ENCODE measurements around the gene ZFP14. TPM values are rescaled to one million over a fixed set of nuclear protein-coding genes. Genes with fewer than 3 reads are reported as not detected.

The ZFP14 gene
- total RNA-seq (2021) = 5.2 and 5.4 TPM in 2 replicates
- percentile 59 among the genes with signal in this experiment for Bru-seq, nascent RNA
- BruChase-seq, experiment 1, labeled RNA remaining after a 2-hour chase = percentile 73 among the genes with signal in this experiment
- BruChase-seq, experiment 2, labeled RNA remaining after a 6-hour chase = percentile 72 among the genes with signal in this experiment
- long read RNA-seq, partial matches to known transcripts = 0 of 3 reads
- long read RNA-seq, other reads (novel, unspliced or antisense) = 3 of 3 reads

DNA sequence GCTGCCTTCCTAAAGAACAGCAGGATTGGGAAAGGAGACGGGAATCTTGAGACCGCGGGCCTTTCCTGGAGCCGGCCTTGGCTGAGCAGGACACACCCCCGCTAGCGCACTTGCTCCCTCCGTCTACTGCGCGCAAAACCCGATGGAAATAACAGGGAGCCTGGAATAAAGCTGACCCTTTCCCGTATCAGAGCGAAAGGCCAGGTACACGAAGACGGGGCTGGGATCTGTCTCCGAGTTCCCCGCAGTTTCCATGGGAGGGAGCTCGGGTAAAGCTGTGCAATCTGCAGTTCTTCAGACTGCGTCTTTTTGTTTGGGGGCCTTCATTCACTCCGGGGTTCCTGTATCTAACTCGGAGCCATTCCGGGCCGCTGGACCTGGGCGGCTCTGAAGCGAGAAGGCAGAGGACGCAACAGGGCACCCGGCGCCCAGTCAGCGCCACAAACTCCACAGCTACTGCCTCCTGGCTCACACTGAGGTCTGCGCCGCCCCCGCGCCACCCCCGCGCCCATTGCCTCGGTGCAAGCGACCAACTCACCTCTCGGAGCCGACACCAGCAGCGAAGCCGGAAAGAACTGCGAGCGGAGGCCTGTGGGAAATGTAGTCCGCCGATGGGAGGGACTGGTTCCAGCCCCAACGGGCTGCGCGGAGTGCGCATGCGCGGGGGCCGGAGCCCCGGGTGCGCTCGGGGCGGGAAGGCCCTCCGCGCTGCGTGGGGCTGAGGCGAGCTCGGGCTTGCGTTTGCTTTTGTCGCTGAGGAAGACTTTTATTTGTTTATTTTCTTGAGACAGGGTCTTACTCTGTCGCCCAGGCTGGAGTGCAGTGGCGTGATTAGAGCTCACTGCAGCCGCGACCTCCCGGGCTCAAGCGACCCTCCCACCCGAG lies at the start of gene ZFP14:
TSS of gene ZFP14 (minus strand) at position 577 of the 885 bp plus-strand sequence. CDS start 11,309 bp downstream, outside the sequence.
- POLR2A ChIA-PET (ENCODE audit: low non-redundant PET) = interaction anchor here (0.5 kb wide), 1 partner anchor 342 kb away, joined by 26 read pairs; no protein-coding TSS in a partner anchor
- Histone ChIP-seq H3K27me3 (replicated peaks; ENCODE audit: insufficient read depth, low read depth, low read length, poor library complexity) (no peaks in the 10 kb centered on the region), H3K36me3 (ENCODE audit: insufficient read depth, low read length, poor library complexity, severe bottlenecking) (no peaks in the 10 kb centered on the region), H3K4me1 (ENCODE audit: insufficient read depth, low read length, poor library complexity, severe bottlenecking) (peaks cover 9% of the 10 kb centered on the region), H3K27ac (ENCODE audit: low read depth, low read length, poor library complexity, severe bottlenecking) (peak within 1 kb of the TSS; percentile 77), H3K9me3 (ENCODE audit: low read depth, low read length, poor library complexity, severe bottlenecking) (no peaks in the 10 kb centered on the region), H3K4me3 (ENCODE audit: low read depth, low read length, poor library complexity, severe bottlenecking) (peak within 1 kb of the TSS; percentile 63)
- CTCF ChIA-PET = interaction anchor here (0.5 kb wide), 1 partner anchor 13 kb away, joined by 4 read pairs; no protein-coding TSS in a partner anchor
- BruUV-seq (replicated peaks) = TSS peak; percentile 54
- TF ChIP-seq, protein P1, sequence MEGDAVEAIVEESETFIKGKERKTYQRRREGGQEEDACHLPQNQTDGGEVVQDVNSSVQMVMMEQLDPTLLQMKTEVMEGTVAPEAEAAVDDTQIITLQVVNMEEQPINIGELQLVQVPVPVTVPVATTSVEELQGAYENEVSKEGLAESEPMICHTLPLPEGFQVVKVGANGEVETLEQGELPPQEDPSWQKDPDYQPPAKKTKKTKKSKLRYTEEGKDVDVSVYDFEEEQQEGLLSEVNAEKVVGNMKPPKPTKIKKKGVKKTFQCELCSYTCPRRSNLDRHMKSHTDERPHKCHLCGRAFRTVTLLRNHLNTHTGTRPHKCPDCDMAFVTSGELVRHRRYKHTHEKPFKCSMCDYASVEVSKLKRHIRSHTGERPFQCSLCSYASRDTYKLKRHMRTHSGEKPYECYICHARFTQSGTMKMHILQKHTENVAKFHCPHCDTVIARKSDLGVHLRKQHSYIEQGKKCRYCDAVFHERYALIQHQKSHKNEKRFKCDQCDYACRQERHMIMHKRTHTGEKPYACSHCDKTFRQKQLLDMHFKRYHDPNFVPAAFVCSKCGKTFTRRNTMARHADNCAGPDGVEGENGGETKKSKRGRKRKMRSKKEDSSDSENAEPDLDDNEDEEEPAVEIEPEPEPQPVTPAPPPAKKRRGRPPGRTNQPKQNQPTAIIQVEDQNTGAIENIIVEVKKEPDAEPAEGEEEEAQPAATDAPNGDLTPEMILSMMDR (conservative IDR thresholded peaks at IDR 0.05; ENCODE audit: low read depth, low read length) = peak; percentile 38; the same call in 1 of the 2 replicates
- no peak for TF ChIP-seq EZH2 (IDR thresholded peaks at IDR 0.05; ENCODE audit: borderline replicate concordance, low read depth, low read length, poor library complexity, severe bottlenecking)
- intact Hi-C loops (cut with micrococcal nuclease; ENCODE audit: unreplicated experiment) = loop anchor here (5.0 kb wide), 1 partner anchor 153 kb away; no protein-coding TSS in a partner anchor
- DNase-seq (ENCODE audit: low spot score) = peak; percentile 95

DNA sequence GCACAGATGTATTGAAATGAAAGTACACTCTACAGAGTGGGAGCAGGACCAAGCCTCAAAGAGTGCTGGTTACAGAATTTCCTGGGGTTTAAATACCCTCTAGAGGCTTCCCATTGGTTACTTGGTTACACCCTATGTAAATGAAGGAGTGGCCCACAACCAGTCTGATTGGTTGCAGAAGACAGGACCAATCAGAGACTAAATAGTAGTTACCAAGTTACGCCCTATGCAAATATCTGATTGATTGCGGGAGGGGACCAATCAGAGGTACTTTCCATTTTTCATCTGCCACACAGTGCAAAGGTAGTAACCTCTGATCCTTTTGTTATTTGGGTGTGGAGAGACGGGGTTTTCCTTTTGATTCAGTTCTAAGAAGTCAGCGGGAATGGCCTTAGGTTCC lies 44.9 kb upstream of the ZFP14 start:
- peaks cover 16% of the 10 kb centered on the region for H3K27me3 ChIP-seq (replicated peaks; ENCODE audit: insufficient read depth, low read depth, low read length, poor library complexity)
- TF ChIP-seq, protein P1 (conservative IDR thresholded peaks at IDR 0.05; ENCODE audit: low read depth, low read length) = no peak
- no peak for TF ChIP-seq EZH2 (IDR thresholded peaks at IDR 0.05; ENCODE audit: borderline replicate concordance, low read depth, low read length, poor library complexity, severe bottlenecking)
- ChIA-PET POLR2A (ENCODE audit: low non-redundant PET) (no interaction called here), CTCF (no interaction called here)
- no peak overlapping the region for H3K27ac ChIP-seq (ENCODE audit: low read depth, low read length, poor library complexity, severe bottlenecking)
- H3K9me3 ChIP-seq (ENCODE audit: low read depth, low read length, poor library complexity, severe bottlenecking) = peaks cover 8% of the 10 kb centered on the region
- H3K36me3 ChIP-seq (ENCODE audit: insufficient read depth, low read length, poor library complexity, severe bottlenecking) = no peaks in the 10 kb centered on the region
- intact Hi-C loops (cut with micrococcal nuclease; ENCODE audit: unreplicated experiment) = no loop called here
- no peak for DNase-seq (ENCODE audit: low spot score)
- H3K4me1 ChIP-seq (ENCODE audit: insufficient read depth, low read length, poor library complexity, severe bottlenecking) = no peaks in the 10 kb centered on the region
- H3K4me3 ChIP-seq (ENCODE audit: low read depth, low read length, poor library complexity, severe bottlenecking) = no peak overlapping the region
- no TSS peak for BruUV-seq (replicated peaks)

DNA sequence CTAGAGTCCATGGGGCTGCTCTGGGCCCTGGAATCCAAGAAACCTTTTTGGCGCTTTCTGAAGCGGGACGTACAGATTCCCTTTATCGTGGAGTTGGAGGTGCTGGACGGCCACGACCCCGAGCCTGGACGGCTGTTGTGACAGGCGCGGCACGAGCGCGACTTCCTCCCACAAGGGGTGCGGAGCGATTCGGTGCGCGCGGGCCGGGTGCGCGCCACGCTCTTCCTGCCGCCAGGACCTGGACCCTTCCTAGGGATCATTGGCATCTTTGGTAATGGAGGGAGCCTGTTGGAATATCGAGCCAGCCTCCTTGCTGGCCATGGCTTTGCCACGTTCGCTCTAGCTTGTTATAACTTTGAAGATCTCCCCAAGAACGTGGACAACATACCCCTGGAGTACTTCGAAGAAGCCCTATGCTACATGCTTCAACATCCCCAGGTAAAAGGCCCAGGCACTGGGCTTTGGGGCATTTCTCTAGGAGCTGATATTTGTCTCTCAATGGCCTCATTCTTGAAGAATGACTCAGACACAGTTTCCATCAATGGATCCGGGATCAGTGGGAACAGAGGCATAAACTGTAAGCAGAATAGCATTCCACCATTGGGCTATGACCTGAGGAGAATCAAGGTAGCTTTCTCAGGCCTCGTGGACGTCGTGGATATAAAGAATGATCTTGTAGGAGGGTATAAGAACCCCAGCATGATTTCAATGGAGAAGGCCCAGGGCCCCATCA lies 42.9 kb upstream of the ZFP14 start:
- Histone ChIP-seq H3K27me3 (replicated peaks; ENCODE audit: insufficient read depth, low read depth, low read length, poor library complexity) (peaks cover 16% of the 10 kb centered on the region), H3K4me1 (ENCODE audit: insufficient read depth, low read length, poor library complexity, severe bottlenecking) (no peaks in the 10 kb centered on the region), H3K4me3 (ENCODE audit: low read depth, low read length, poor library complexity, severe bottlenecking) (peak overlapping the region; percentile 30), H3K27ac (ENCODE audit: low read depth, low read length, poor library complexity, severe bottlenecking) (no peak overlapping the region), H3K36me3 (ENCODE audit: insufficient read depth, low read length, poor library complexity, severe bottlenecking) (no peaks in the 10 kb centered on the region), H3K9me3 (ENCODE audit: low read depth, low read length, poor library complexity, severe bottlenecking) (peaks cover 14% of the 10 kb centered on the region)
- TF ChIP-seq, protein P1 (conservative IDR thresholded peaks at IDR 0.05; ENCODE audit: low read depth, low read length) = no peak
- peak; percentile 11 for TF ChIP-seq EZH2 (IDR thresholded peaks at IDR 0.05; ENCODE audit: borderline replicate concordance, low read depth, low read length, poor library complexity, severe bottlenecking)
- POLR2A ChIA-PET (ENCODE audit: low non-redundant PET) = no interaction called here
- CTCF ChIA-PET = no interaction called here
- no TSS peak for BruUV-seq (replicated peaks)
- intact Hi-C loops (cut with micrococcal nuclease; ENCODE audit: unreplicated experiment) = no loop called here
- DNase-seq (ENCODE audit: low spot score) = no peak

All from A673 (cell line).